Tibial artery (tissue), 4 donors: ENCODE results near the gene C10orf53.

Experiments used
- DNase-seq, 2 donors: peaks; one replicate each; pipeline ENCODE4 v3.0.0-alpha.2; 2019
- H3K27ac ChIP-seq, 2 donors: fragments of 200-600 bp; sonication (generic) in 1 of 2; 1 replicate in 1 of 2; 2 replicates in 1 of 2; pipeline ENCODE4 v1.5.1; 2018 to 2019; ENCODE audit warnings: mild to moderate bottlenecking in 1 of 2
- H3K27me3 ChIP-seq, 2 donors: fragments of 200-600 bp; sonication (generic) in 1 of 2; one replicate each; pipeline versions ENCODE4 v1.5.1 to v1.6.0; 2016 to 2019
- H3K36me3 ChIP-seq, 3 donors: fragments of 200-600 bp; sonication (generic) in 2 of 3; one replicate each; pipeline ENCODE4 v1.5.1; 2016 to 2019; ENCODE audit warnings: mild to moderate bottlenecking in 2 of 3
- H3K4me1 ChIP-seq, 4 donors: fragments of 200-600 bp; sonication (generic) in 2 of 4; 1 replicate in 3 of 4; 2 replicates in 1 of 4; pipeline ENCODE4 v1.5.1; 2016 to 2019
- H3K4me3 ChIP-seq, 2 donors: fragments of 200-600 bp; sonication (generic) in 1 of 2; 1 replicate in 1 of 2; 2 replicates in 1 of 2; pipeline ENCODE4 v1.5.1; 2018 to 2019; ENCODE audit warnings: mild to moderate bottlenecking in 2 of 2
- H3K9me3 ChIP-seq, 3 donors: fragments of 200-600 bp; sonication (generic) in 1 of 3; one replicate each; pipeline ENCODE4 v1.5.1; 2016 to 2019
- intact Hi-C: fragments of 100-400 bp; cut with DNase I; formaldehyde crosslinking; loops from one replicate; pipeline ENCODE4 v1.15.0; 2023; ENCODE audit warnings: low total_unique reads
- TF ChIP-seq, protein P1 (sequence below), 2 experiments: fragments of 200-600 bp in 1 of 2; fragments of 450-650 bp in 1 of 2; IDR thresholded peaks; one replicate each; pipeline ENCODE4 v1.5.1; 2017 to 2019; ENCODE audit warnings: antibody characterized with exemption in 2 of 2, mild to moderate bottlenecking in 1 of 2, moderate library complexity in 1 of 2

The C10orf53 gene

DNA sequence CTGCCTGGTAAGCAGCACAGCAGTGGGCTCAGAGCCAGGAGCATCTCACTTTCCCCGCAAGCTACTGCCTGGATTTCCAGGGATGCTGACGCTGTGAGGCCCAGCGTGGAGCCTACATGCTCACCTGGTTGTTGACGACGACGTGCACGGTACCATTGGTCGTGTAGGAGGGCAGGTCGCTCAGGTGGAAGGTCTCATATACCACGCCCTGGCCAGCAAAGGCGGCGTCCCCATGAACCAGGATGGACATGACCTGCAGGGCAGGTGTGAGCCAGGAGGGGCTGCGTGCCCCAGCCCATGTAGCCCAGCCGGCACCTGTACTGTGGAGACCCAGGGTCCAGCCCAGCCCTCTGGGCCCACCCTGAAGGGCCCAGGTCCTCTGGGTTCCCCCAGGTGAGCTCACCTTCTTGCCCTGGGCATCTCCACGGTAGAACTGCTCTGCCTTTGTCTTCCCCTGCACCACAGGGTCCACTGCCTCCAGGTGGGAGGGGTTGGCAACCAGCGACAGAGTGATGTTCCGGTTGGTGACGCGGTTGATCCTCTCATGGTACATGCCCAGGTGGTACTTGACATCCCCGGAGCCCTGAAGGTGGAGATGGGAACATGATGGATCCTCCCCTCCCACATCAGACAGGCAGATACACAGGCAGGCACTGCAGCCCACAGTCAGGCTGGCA, 67.3 kb downstream of the C10orf53 start:
- intact Hi-C loops: no loop called here
- no peaks in the 10 kb centered on the region for H3K4me1 ChIP-seq
- H3K9me3 ChIP-seq: no peaks in the 10 kb centered on the region
- H3K27me3 ChIP-seq: peaks cover 0 to 23% of the 10 kb centered on the region in 2 donors
- TF ChIP-seq, protein P1, sequence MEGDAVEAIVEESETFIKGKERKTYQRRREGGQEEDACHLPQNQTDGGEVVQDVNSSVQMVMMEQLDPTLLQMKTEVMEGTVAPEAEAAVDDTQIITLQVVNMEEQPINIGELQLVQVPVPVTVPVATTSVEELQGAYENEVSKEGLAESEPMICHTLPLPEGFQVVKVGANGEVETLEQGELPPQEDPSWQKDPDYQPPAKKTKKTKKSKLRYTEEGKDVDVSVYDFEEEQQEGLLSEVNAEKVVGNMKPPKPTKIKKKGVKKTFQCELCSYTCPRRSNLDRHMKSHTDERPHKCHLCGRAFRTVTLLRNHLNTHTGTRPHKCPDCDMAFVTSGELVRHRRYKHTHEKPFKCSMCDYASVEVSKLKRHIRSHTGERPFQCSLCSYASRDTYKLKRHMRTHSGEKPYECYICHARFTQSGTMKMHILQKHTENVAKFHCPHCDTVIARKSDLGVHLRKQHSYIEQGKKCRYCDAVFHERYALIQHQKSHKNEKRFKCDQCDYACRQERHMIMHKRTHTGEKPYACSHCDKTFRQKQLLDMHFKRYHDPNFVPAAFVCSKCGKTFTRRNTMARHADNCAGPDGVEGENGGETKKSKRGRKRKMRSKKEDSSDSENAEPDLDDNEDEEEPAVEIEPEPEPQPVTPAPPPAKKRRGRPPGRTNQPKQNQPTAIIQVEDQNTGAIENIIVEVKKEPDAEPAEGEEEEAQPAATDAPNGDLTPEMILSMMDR (IDR thresholded peaks at IDR 0.05): no peak
- H3K4me3 ChIP-seq: no peak overlapping the region
- H3K27ac ChIP-seq: no peak overlapping the region
- no peak for DNase-seq
- H3K36me3 ChIP-seq: no peaks in the 10 kb centered on the region
